H1 (cell line): ENCODE data around the gene CXXC5. TPM values are rescaled to one million over a fixed set of nuclear protein-coding genes. Genes with fewer than 3 reads are reported as not detected.

ENCODE experiments used
- CTCF ChIA-PET: fragments of 300-600 bp; sonication (Branson Sonifier 250); formaldehyde crosslinking; loops from one replicate; lab custom pipeline; 2021; ENCODE audit not compliant: partially characterized antibody; lab: Charles Lee
- POLR2A ChIA-PET: fragments of 300-600 bp; sonication (Branson Sonifier 250); formaldehyde crosslinking; loops from one replicate; lab custom pipeline; 2021; ENCODE audit warnings: inconsistent platforms; ENCODE audit not compliant: partially characterized antibody; lab: Charles Lee
- DNase-seq, 2 experiments: peaks; one replicate each; pipeline versions ENCODE4 v3.0.0 to v3.0.0-alpha.2; 2010 to 2022; ENCODE audit warnings: low spot score in 2 of 2, low read depth in 1 of 2, mixed read lengths in 1 of 2
- FAIRE-seq: peaks from 2 replicates; lab custom pipeline; 2011; peaks lifted over from hg19 to GRCh38; lab: Jason Lieb, UNC
- H2AFZ ChIP-seq: 2 replicates; pipeline ENCODE4 v1.8.1; 2012; ENCODE audit warnings: low read length, inconsistent platforms
- H2AK5ac ChIP-seq: 2 replicates; pipeline ENCODE4 v1.6.1; 2013; ENCODE audit warnings: low read depth, low read length
- H2BK120ac ChIP-seq: replicated peaks from 2 replicates; pipeline ENCODE3; 2013; ENCODE audit warnings: low read depth, low read length, inconsistent platforms
- H2BK12ac ChIP-seq: 2 replicates; pipeline ENCODE4 v1.6.1; 2013; ENCODE audit warnings: low read depth, low read length
- H2BK15ac ChIP-seq: 2 replicates; pipeline ENCODE4 v1.6.1; 2013; ENCODE audit warnings: low read length
- H2BK20ac ChIP-seq: 2 replicates; pipeline ENCODE4 v1.6.1; 2013; ENCODE audit warnings: low read length
- H2BK5ac ChIP-seq: 2 replicates; pipeline ENCODE4 v1.6.1; 2013; ENCODE audit warnings: low read depth, low read length
- H3K14ac ChIP-seq: 2 replicates; pipeline ENCODE4 v1.6.1; 2013; ENCODE audit warnings: inconsistent platforms; ENCODE audit not compliant: insufficient read length
- H3K18ac ChIP-seq: 2 replicates; pipeline ENCODE4 v1.6.1; 2013; ENCODE audit warnings: low read length; ENCODE audit errors: extremely low read depth
- H3K23ac ChIP-seq: 2 replicates; pipeline ENCODE4 v1.6.1; 2013; ENCODE audit warnings: inconsistent platforms; ENCODE audit not compliant: insufficient read length
- H3K23me2 ChIP-seq: 2 replicates; pipeline ENCODE4 v1.6.1; 2013; ENCODE audit warnings: low read depth, low read length
- H3K27ac ChIP-seq: 2 replicates; pipeline ENCODE4 v1.6.1; 2011; ENCODE audit warnings: low read depth, low read length, inconsistent platforms
- H3K27me3 ChIP-seq, 4 experiments: replicated peaks in 1 of 4; 1 replicate in 1 of 4; 2 replicates in 3 of 4; pipeline versions ENCODE4 v1.6.1 to v1.8.1; 2011 to 2013; ENCODE audit warnings: low read length in 3 of 4, mild to moderate bottlenecking in 3 of 4, inconsistent platforms in 2 of 4, mixed read lengths in 2 of 4, moderate library complexity in 1 of 4; ENCODE audit not compliant: control insufficient read depth in 3 of 4, insufficient read depth in 3 of 4; ENCODE audit errors: extremely low read depth in 1 of 4
- H3K36me3 ChIP-seq, 4 experiments: 2 replicates each; pipeline versions ENCODE4 v1.6.1 to v1.8.1; 2011 to 2013; ENCODE audit warnings: mild to moderate bottlenecking in 4 of 4, low read length in 3 of 4, moderate library complexity in 2 of 4, control low read depth in 1 of 4, inconsistent platforms in 1 of 4; ENCODE audit not compliant: insufficient read depth in 4 of 4, control insufficient read depth in 2 of 4
- H3K4ac ChIP-seq: replicated peaks from 2 replicates; pipeline ENCODE3; 2013; ENCODE audit warnings: low read length, low read depth, mixed read lengths, inconsistent platforms; ENCODE audit not compliant: insufficient read length
- H3K4me1 ChIP-seq, 4 experiments: replicated peaks in 1 of 4; 1 replicate in 1 of 4; 2 replicates in 3 of 4; pipeline versions ENCODE4 v1.6.1 to v1.8.1; 2011 to 2013; ENCODE audit warnings: low read length in 3 of 4, inconsistent platforms in 2 of 4, mixed read lengths in 1 of 4; ENCODE audit not compliant: insufficient read depth in 4 of 4, control insufficient read depth in 3 of 4
- H3K4me2 ChIP-seq, 2 experiments: 2 replicates each; pipeline versions ENCODE4 v1.6.1 to v1.8.1; 2011 to 2013; ENCODE audit warnings: low read depth in 2 of 2, low read length in 2 of 2, control low read depth in 1 of 2, inconsistent platforms in 1 of 2, mild to moderate bottlenecking in 1 of 2; ENCODE audit not compliant: insufficient read depth in 1 of 2
- H3K4me3 ChIP-seq, 4 experiments: fragments of 200-600, 300-600 bp in 1 of 4; sonication (generic), shearing (Covaris generic), sonication (Bioruptor Twin) in 1 of 4; 2 replicates each; pipeline versions ENCODE4 v1.5.1 to v1.8.1; 2011 to 2016; ENCODE audit warnings: low read length in 4 of 4, low read depth in 3 of 4, control low read depth in 2 of 4, inconsistent platforms in 2 of 4, mild to moderate bottlenecking in 2 of 4, mixed read lengths in 1 of 4, moderate library complexity in 1 of 4; ENCODE audit not compliant: insufficient read depth in 2 of 4; ENCODE audit errors: extremely low read depth in 1 of 4
- H3K56ac ChIP-seq: replicated peaks from 2 replicates; pipeline ENCODE3; 2013; ENCODE audit warnings: low read depth, mild to moderate bottlenecking, mixed read lengths, low read length, inconsistent platforms; ENCODE audit not compliant: insufficient read length
- H3K79me1 ChIP-seq: 2 replicates; pipeline ENCODE4 v1.6.1; 2013; ENCODE audit warnings: low read depth, low read length, control low read depth
- H3K79me2 ChIP-seq, 2 experiments: 2 replicates each; pipeline versions ENCODE4 v1.6.1 to v1.8.1; 2012 to 2013; ENCODE audit warnings: low read length in 2 of 2, mild to moderate bottlenecking in 2 of 2, inconsistent platforms in 1 of 2; ENCODE audit not compliant: insufficient read depth in 2 of 2, control insufficient read depth in 1 of 2
- H3K9ac ChIP-seq, 4 experiments: replicated peaks in 1 of 4; 1 replicate in 1 of 4; 2 replicates in 3 of 4; pipeline versions ENCODE4 v1.6.1 to v1.8.1; 2011 to 2013; ENCODE audit warnings: low read depth in 3 of 4, low read length in 3 of 4, control low read depth in 2 of 4, mild to moderate bottlenecking in 2 of 4, moderate library complexity in 2 of 4, inconsistent platforms in 1 of 4; ENCODE audit errors: extremely low read depth in 1 of 4
- H3K9me3 ChIP-seq, 2 experiments: 2 replicates each; pipeline versions ENCODE4 v1.6.1 to v1.8.1; 2012 to 2013; ENCODE audit warnings: mild to moderate bottlenecking in 2 of 2, moderate library complexity in 2 of 2, control low read depth in 1 of 2, inconsistent platforms in 1 of 2, low read depth in 1 of 2, low read length in 1 of 2, mixed read lengths in 1 of 2; ENCODE audit not compliant: insufficient read depth in 2 of 2
- H4K20me1 ChIP-seq, 2 experiments: replicated peaks in 1 of 2; 2 replicates each; pipeline versions ENCODE3 to v1.8.1; 2011 to 2013; ENCODE audit warnings: inconsistent platforms in 2 of 2, low read length in 2 of 2, mild to moderate bottlenecking in 1 of 2; ENCODE audit not compliant: insufficient read depth in 2 of 2, control insufficient read depth in 1 of 2
- H4K5ac ChIP-seq: 2 replicates; pipeline ENCODE4 v1.6.1; 2013; ENCODE audit warnings: low read length, low read depth, mixed read lengths, inconsistent platforms; ENCODE audit not compliant: insufficient read length
- H4K8ac ChIP-seq: 2 replicates; pipeline ENCODE4 v1.8.0; 2013; ENCODE audit warnings: mild to moderate bottlenecking, moderate library complexity, low read length, inconsistent platforms; ENCODE audit not compliant: insufficient read depth; ENCODE audit errors: extremely low read depth
- H4K91ac ChIP-seq: replicated peaks from 2 replicates; pipeline ENCODE3; 2013; ENCODE audit warnings: low read length, mixed read lengths, inconsistent platforms; ENCODE audit not compliant: insufficient read length
- RXRA ChIP-seq: IDR thresholded peaks from 2 replicates; pipeline ENCODE4 v1.6.1; 2011; ENCODE audit warnings: low read depth, mild to moderate bottlenecking, low read length, moderate library complexity; ENCODE audit not compliant: insufficient read depth
- SAP30 ChIP-seq: fragments of 300-600 bp; sonication (generic); IDR thresholded peaks from 2 replicates; pipeline ENCODE4 v1.7.1; 2012; ENCODE audit warnings: low read length, moderate library complexity, mild to moderate bottlenecking, inconsistent platforms; ENCODE audit not compliant: insufficient read depth, insufficient replicate concordance
- TCF12 ChIP-seq: IDR thresholded peaks from 2 replicates; pipeline ENCODE4 v1.6.1; 2011; ENCODE audit warnings: low read depth, mild to moderate bottlenecking, low read length
- TEAD4 ChIP-seq: IDR thresholded peaks from 2 replicates; pipeline ENCODE4 v1.6.1; 2012; ENCODE audit warnings: low read depth, low read length, inconsistent platforms, mixed read lengths
- WGBS, 2 experiments: shearing (Covaris generic) in 1 of 2; methylation state at CpG; one replicate each; pipeline versions ENCODE4 v1.1.6 to v1.1.7; 2013 to 2015; ENCODE audit warnings: low lambda C conversion rate in 2 of 2, mixed read lengths in 2 of 2, inconsistent platforms in 1 of 2, low coverage in 1 of 2, missing lambda C conversion rate in 1 of 2; ENCODE audit not compliant: insufficient replicate concordance in 2 of 2, insufficient coverage in 1 of 2, insufficient read length in 1 of 2; ENCODE audit errors: extremely low coverage in 1 of 2, missing lambda C conversion rate in 1 of 2; 5-methylcytosine and 5-hydroxymethylcytosine counted together
- polyA plus RNA-seq, 7 experiments: library from polyadenylated mRNA; depleted of rRNA in 3 of 7; stranded (reverse) in 5 of 7; unstranded in 2 of 7; fragments of >200 nt in 5 of 7; fragments of 200-250 nt in 2 of 7; gene quantifications; 1 replicate in 5 of 7; 2 replicates in 1 of 7; 4 replicates in 1 of 7; pipeline versions ENCODE4 v1.2.1 to v1.2.3, GENCODE V29; 2011 to 2013; ENCODE audit warnings: missing spikeins in 2 of 7, mixed read lengths in 2 of 7
- total RNA-seq: library from RNA; stranded (reverse); fragmentation: NEBNext Ultra II Directional; extraction: Animal tissue kit (Norgen Biotek cat#: 25700); gene quantifications from 2 replicates; pipeline ENCODE4 v1.2.1, GENCODE V29; 2021
- TF ChIP-seq, protein P1 (sequence below): IDR thresholded peaks from 2 replicates; pipeline ENCODE4 v1.6.1; 2011; ENCODE audit warnings: low read length, improper control_type of control experiment
- TF ChIP-seq, protein P2 (sequence below): IDR thresholded peaks from 2 replicates; pipeline ENCODE4 v1.6.1; 2012; ENCODE audit warnings: low read length, inconsistent platforms

Gene CXXC5
- total and polyA plus RNA-seq, 2 of the 8 experiments (the other 6 are each of a cell fraction or from before 2014, with no cell fraction given), result 61.4 to 74.0 TPM

DNA sequence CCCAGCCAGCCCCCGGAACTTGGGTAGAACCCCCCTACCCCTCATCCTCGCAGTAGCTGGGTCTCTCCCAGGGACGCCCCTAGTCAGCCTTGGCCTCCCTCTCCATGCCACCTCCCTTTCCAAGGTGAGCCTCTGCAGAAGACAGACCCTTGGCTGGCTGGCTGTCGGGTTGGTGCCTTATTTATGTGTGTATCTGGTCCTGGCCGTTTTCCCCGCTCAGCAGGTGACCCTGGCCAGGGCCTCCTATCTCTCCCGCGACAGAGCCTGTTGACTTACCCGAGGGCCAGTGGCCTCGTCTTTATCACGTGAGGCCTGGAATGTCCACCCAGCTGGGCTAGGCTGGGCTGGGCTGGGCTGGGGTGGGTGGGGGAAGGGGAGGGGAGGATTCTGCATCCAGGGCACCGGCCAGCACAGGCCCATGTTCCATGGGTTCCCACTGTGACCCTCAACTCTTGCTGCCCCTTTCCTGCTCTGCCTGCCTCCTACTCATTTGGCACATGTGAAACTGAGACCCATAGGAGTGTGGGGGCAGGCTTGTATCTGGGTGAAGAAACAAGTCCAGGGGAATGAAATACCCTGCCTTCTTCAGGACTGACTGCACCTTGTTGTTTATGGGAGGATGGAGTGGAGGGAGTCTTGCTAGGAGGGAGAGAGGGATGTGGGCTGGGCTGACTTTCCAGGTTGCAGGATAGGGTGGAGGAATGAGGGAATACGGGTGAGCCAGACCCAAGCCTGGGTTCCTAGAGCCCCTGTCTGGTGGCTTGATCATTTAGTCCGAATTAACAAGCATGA, 3.1 kb downstream of the CXXC5 start:
- Histone ChIP-seq H3K9ac (peak overlapping the region in 3 of 4 experiments; percentile 38 to 53 (median 49); a peak in 6 of 7 replicates), H3K79me2 (peaks cover 37 to 70% of the 10 kb centered on the region in 2 experiments)
- no peak for FAIRE-seq

More for the DNA sequence above, 3.1 kb downstream of the CXXC5 start:
- DNase-seq, result no peak
- peak overlapping the region; percentile 81 to 91 (median 90) for H3K4me3 ChIP-seq
- peak overlapping the region; percentile 93 for H3K18ac ChIP-seq
- H4K5ac ChIP-seq, result peak overlapping the region; percentile 3
- H3K56ac ChIP-seq, result no peak overlapping the region
- peak overlapping the region; percentile 0 for H3K4ac ChIP-seq
- H3K23ac ChIP-seq, result no peak overlapping the region
- peaks cover 35% of the 10 kb centered on the region for H3K79me1 ChIP-seq
- no peak overlapping the region for H2AFZ ChIP-seq
- peak overlapping the region; percentile 51 for H2BK12ac ChIP-seq
- peak overlapping the region; percentile 45; the same call in 1 of the 2 replicates for H3K27ac ChIP-seq
- TF ChIP-seq TCF12 (0 out of 2 replicates have a peak, but pooled peaks have one; percentile 29), TEAD4 (peak; percentile 78; the same call in 1 of the 2 replicates), RXRA (no peak), SAP30 (no peak)
- TF ChIP-seq, protein P1, sequence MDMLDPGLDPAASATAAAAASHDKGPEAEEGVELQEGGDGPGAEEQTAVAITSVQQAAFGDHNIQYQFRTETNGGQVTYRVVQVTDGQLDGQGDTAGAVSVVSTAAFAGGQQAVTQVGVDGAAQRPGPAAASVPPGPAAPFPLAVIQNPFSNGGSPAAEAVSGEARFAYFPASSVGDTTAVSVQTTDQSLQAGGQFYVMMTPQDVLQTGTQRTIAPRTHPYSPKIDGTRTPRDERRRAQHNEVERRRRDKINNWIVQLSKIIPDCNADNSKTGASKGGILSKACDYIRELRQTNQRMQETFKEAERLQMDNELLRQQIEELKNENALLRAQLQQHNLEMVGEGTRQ, result peak; percentile 49
- TF ChIP-seq, protein P2, sequence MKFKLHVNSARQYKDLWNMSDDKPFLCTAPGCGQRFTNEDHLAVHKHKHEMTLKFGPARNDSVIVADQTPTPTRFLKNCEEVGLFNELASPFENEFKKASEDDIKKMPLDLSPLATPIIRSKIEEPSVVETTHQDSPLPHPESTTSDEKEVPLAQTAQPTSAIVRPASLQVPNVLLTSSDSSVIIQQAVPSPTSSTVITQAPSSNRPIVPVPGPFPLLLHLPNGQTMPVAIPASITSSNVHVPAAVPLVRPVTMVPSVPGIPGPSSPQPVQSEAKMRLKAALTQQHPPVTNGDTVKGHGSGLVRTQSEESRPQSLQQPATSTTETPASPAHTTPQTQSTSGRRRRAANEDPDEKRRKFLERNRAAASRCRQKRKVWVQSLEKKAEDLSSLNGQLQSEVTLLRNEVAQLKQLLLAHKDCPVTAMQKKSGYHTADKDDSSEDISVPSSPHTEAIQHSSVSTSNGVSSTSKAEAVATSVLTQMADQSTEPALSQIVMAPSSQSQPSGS, result 0 out of 2 replicates have a peak, but pooled peaks have one; percentile 58
- ChIA-PET POLR2A (interaction anchor here (0.6 to 14.7 kb wide), 21 partner anchors 9 to 899 kb away, joined by 3 to 212 read pairs (median 4); no protein-coding TSS in a partner anchor), CTCF (interaction anchor here (0.6 to 14.5 kb wide), 17 partner anchors 9 to 318 kb away, joined by 3 to 224 read pairs (median 5); no protein-coding TSS in a partner anchor)
- no peak overlapping the region for H4K8ac ChIP-seq
- peak overlapping the region; percentile 91 to 97 for H3K4me2 ChIP-seq
- peak overlapping the region; percentile 81; the same call in 1 of the 2 replicates for H2BK5ac ChIP-seq
- no peaks in the 10 kb centered on the region for H3K9me3 ChIP-seq
- peaks cover 31 to 38% of the 10 kb centered on the region in 2 experiments for H4K20me1 ChIP-seq
- H2AK5ac ChIP-seq, result no peak overlapping the region; the same call in 1 of the 2 replicates
- peak overlapping the region; percentile 13 for H4K91ac ChIP-seq
- WGBS, 2 experiments, result 7% methylated on average over 12 of the region's 14 CpGs; no CpG with 5 or more reads in 1 of the 2 experiments
- peaks cover 3 to 12% (median 7%) of the 10 kb centered on the region in 4 experiments; a peak in 6 of 7 replicates for H3K27me3 ChIP-seq
- no peaks in the 10 kb centered on the region for H3K36me3 ChIP-seq
- peaks cover 20 to 58% (median 54%) of the 10 kb centered on the region in 4 experiments for H3K4me1 ChIP-seq
- H2BK20ac ChIP-seq, result peak overlapping the region; percentile 88
- peak overlapping the region; percentile 97; the same call in 1 of the 2 replicates for H2BK15ac ChIP-seq
- H3K14ac ChIP-seq, result no peak overlapping the region
- peak overlapping the region; percentile 27 for H2BK120ac ChIP-seq
- peaks cover 24% of the 10 kb centered on the region for H3K23me2 ChIP-seq
